GM12878 (cell line): ENCODE data around the gene LGALS8. TPM values are rescaled to one million over a fixed set of nuclear protein-coding genes. Genes with fewer than 3 reads are reported as not detected.

Experiments used
- ATAC-seq: fragments of 200-7000 bp; cut with Tn5 transposase; 3 replicates; pipeline ENCODE4 v1.9.1; 2020; ENCODE audit warnings: mild to moderate bottlenecking, moderate library complexity
- BruUV-seq: library from RNA; stranded (reverse); fragments of 400-500 nt; replicated peaks from 2 replicates; lab custom pipeline; 2021; lab: Mats Ljungman, UMichigan
- CTCF ChIA-PET: fragments of 300-600 bp; sonication (Branson Sonifier 250); formaldehyde crosslinking; extraction: SDS; loops from one replicate; lab custom pipeline; 2021; ENCODE audit warnings: inconsistent platforms; lab: Yijun Ruan, JAX
- POLR2A ChIA-PET: fragments of 350-600 bp; formaldehyde crosslinking; extraction: SDS; loops from one replicate; lab custom pipeline; 2021; ENCODE audit warnings: inconsistent platforms; lab: Charles Lee
- RAD21 ChIA-PET: fragments of 300-600 bp; sonication (Branson Sonifier 250); formaldehyde crosslinking; loops from one replicate; lab custom pipeline; 2023; ENCODE audit warnings: antibody characterized with exemption; ENCODE audit not compliant: unreplicated experiment; lab: Charles Lee
- SMC1A ChIA-PET: fragments of 300-600 bp; sonication (Branson Sonifier 250); formaldehyde crosslinking; loops from one replicate; lab custom pipeline; 2023; ENCODE audit not compliant: unreplicated experiment, uncharacterized antibody; lab: Charles Lee
- DNase-seq: peaks from one replicate; pipeline ENCODE4 v3.0.0-alpha.2; 2011; ENCODE audit warnings: low read depth, low spot score
- FAIRE-seq: peaks from 3 replicates; lab custom pipeline; 2011; peaks lifted over from hg19 to GRCh38; lab: Jason Lieb, UNC
- H2AFZ ChIP-seq: 2 replicates; pipeline ENCODE4 v1.6.0; 2011; ENCODE audit warnings: low read depth, low read length, control low read depth; ENCODE audit not compliant: control insufficient read depth
- H3K27ac ChIP-seq: 2 replicates; pipeline ENCODE4 v1.5.1; 2011; ENCODE audit warnings: control low read depth; ENCODE audit not compliant: control insufficient read depth, insufficient read depth
- H3K27me3 ChIP-seq, 2 experiments: replicated peaks in 1 of 2; 2 replicates each; pipeline versions ENCODE4 v1.6.0 to v1.6.1; 2011; ENCODE audit warnings: low read length in 1 of 2; ENCODE audit not compliant: control insufficient read depth in 2 of 2, insufficient read depth in 2 of 2
- H3K36me3 ChIP-seq, 2 experiments: 2 replicates each; pipeline ENCODE4 v1.5.1; 2011; ENCODE audit warnings: low read length in 1 of 2; ENCODE audit not compliant: control insufficient read depth in 2 of 2, insufficient read depth in 2 of 2
- H3K4me1 ChIP-seq: 2 replicates; pipeline ENCODE4 v1.6.1; 2011; ENCODE audit warnings: mild to moderate bottlenecking, low read length, moderate library complexity, mixed read lengths; ENCODE audit not compliant: control insufficient read depth, insufficient read depth
- H3K4me2 ChIP-seq: 2 replicates; pipeline ENCODE4 v1.6.0; 2011; ENCODE audit warnings: control low read depth; ENCODE audit not compliant: control insufficient read depth, insufficient read depth
- H3K4me3 ChIP-seq: fragments of 200-600 bp; sonication (generic); 2 replicates; pipeline ENCODE4 v1.5.1; 2016
- H3K79me2 ChIP-seq: 2 replicates; pipeline ENCODE4 v1.6.0; 2011; ENCODE audit warnings: low read length; ENCODE audit not compliant: control insufficient read depth, insufficient read depth
- H3K9ac ChIP-seq: 2 replicates; pipeline ENCODE4 v1.8.0; 2011; ENCODE audit warnings: low read length, control low read depth, mixed read lengths; ENCODE audit not compliant: control insufficient read depth, insufficient read depth
- H3K9me3 ChIP-seq: replicated peaks from 3 replicates; pipeline ENCODE4 v1.5.1; 2011; ENCODE audit warnings: mild to moderate bottlenecking, low read length; ENCODE audit not compliant: control insufficient read depth, insufficient read depth
- H4K20me1 ChIP-seq: 2 replicates; pipeline ENCODE4 v1.6.0; 2011; ENCODE audit not compliant: control insufficient read depth, insufficient read depth
- BACH1 ChIP-seq: fragments of 450-650 bp; IDR thresholded peaks from 2 replicates; pipeline ENCODE4 v1.6.1; 2017; ENCODE audit warnings: mild to moderate bottlenecking, borderline replicate concordance
- FOXM1 ChIP-seq: IDR thresholded peaks from 2 replicates; pipeline ENCODE4 v1.6.1; 2012; ENCODE audit warnings: low read depth, mild to moderate bottlenecking, inconsistent platforms, low read length, moderate library complexity
- IRF3 ChIP-seq: fragments of 450-650 bp; IDR thresholded peaks from 2 replicates; pipeline ENCODE4 v1.6.1; 2014; ENCODE audit warnings: mild to moderate bottlenecking
- IRF5 ChIP-seq: fragments of 450-650 bp; IDR thresholded peaks from 2 replicates; pipeline ENCODE4 v1.6.1; 2017; ENCODE audit warnings: borderline replicate concordance
- KDM1A ChIP-seq: fragments of 200-600 bp; sonication (generic); IDR thresholded peaks from 2 replicates; pipeline ENCODE4 v1.6.1; 2016; ENCODE audit warnings: borderline replicate concordance
- MTA3 ChIP-seq: IDR thresholded peaks from 2 replicates; pipeline ENCODE4 v1.6.1; 2012; ENCODE audit warnings: low read length, inconsistent platforms, borderline replicate concordance
- MYB ChIP-seq: fragments of 150-350 bp; IDR thresholded peaks from 2 replicates; pipeline ENCODE4 v1.6.1; 2014; ENCODE audit warnings: mild to moderate bottlenecking, low read depth, low read length, borderline replicate concordance
- NFIC ChIP-seq: IDR thresholded peaks from 2 replicates; pipeline ENCODE4 v1.6.1; 2012; ENCODE audit warnings: low read depth, mild to moderate bottlenecking, inconsistent platforms, low read length, moderate library complexity
- NR2C2 ChIP-seq: IDR thresholded peaks from 2 replicates; pipeline ENCODE4 v1.6.1; 2011; ENCODE audit warnings: borderline replicate concordance, low read depth; ENCODE audit not compliant: control insufficient read depth, insufficient read length
- SIN3A ChIP-seq: IDR thresholded peaks from 2 replicates; pipeline ENCODE4 v1.6.1; 2012; ENCODE audit warnings: low read depth, low read length, improper control_type of control experiment
- SMAD1 ChIP-seq: fragments of 450-650 bp; IDR thresholded peaks from 2 replicates; pipeline ENCODE4 v1.6.1; 2018; ENCODE audit warnings: mild to moderate bottlenecking, low read depth; ENCODE audit not compliant: partially characterized antibody
- SPI1 ChIP-seq: IDR thresholded peaks from 2 replicates; pipeline ENCODE4 v1.6.1; 2011; ENCODE audit warnings: low read depth, mild to moderate bottlenecking, low read length, moderate library complexity, borderline replicate concordance; ENCODE audit not compliant: insufficient read depth
- SREBF2 ChIP-seq: IDR thresholded peaks from 2 replicates; pipeline ENCODE4 v1.6.1; 2012; ENCODE audit warnings: mild to moderate bottlenecking, low read length
- STAT3 ChIP-seq: IDR thresholded peaks from 2 replicates; pipeline ENCODE4 v1.6.1; 2011; ENCODE audit warnings: low read depth, low read length, improper control_type of control experiment
- WGBS: methylation state at CpG from one replicate; pipeline ENCODE4 v1.1.6; 2016; ENCODE audit warnings: low lambda C conversion rate; ENCODE audit not compliant: insufficient replicate concordance, insufficient coverage; ENCODE audit errors: missing lambda C conversion rate; 5-methylcytosine and 5-hydroxymethylcytosine counted together
- in situ Hi-C: fragments of 300-500 bp; cut with MboI; formaldehyde crosslinking; loops from 9 replicates; pipeline ENCODE4 v1.14.3; 2018; ENCODE audit warnings: mixed read lengths
- intact Hi-C: fragments of 100-400 bp; cut with micrococcal nuclease; formaldehyde crosslinking; loops from one replicate; pipeline ENCODE4 v1.14.2; 2022; ENCODE audit not compliant: unreplicated experiment
- polyA plus RNA-seq, 11 experiments: library from polyadenylated mRNA; depleted of rRNA in 4 of 11; unstranded in 6 of 11; stranded (reverse) in 5 of 11; fragments of >200 nt; fragmentation: Nextera tagmentation in 4 of 11; fragmentation: Illumina TruSeq in 1 of 11; extraction: Ambion mirVana in 4 of 11; extraction: Trizol in 1 of 11; gene quantifications; 1 replicate in 1 of 11; 2 replicates in 10 of 11; pipeline versions ENCODE4 v1.2.1 to v1.2.3, GENCODE V29; 2011 to 2016; ENCODE audit warnings: inconsistent platforms in 2 of 11, missing spikeins in 2 of 11, low read depth in 1 of 11
- total RNA-seq, 4 experiments: library from RNA; depleted of rRNA in 3 of 4; stranded (reverse); fragments of >200 nt in 3 of 4; fragmentation: Illumina TruSeq in 1 of 4; extraction: Trizol in 1 of 4; gene quantifications; 2 replicates each; pipeline versions ENCODE4 v1.2.1 to v1.2.3, GENCODE V29; 2013 to 2021
- TF ChIP-seq, protein P1 (sequence below): fragments of 450-650 bp; IDR thresholded peaks from 2 replicates; pipeline ENCODE4 v1.6.1; 2017; ENCODE audit warnings: mild to moderate bottlenecking
- TF ChIP-seq, protein P2 (sequence below): fragments of 450-650 bp; IDR thresholded peaks from 2 replicates; pipeline ENCODE4 v1.6.1; 2018; ENCODE audit warnings: mild to moderate bottlenecking, low read depth, moderate library complexity; ENCODE audit not compliant: partially characterized antibody
- TF ChIP-seq, protein P3 (sequence below): IDR thresholded peaks from 2 replicates; pipeline ENCODE4 v1.6.1; 2011; ENCODE audit warnings: borderline replicate concordance, low read depth, mild to moderate bottlenecking, moderate library complexity, mixed read lengths, low read length; ENCODE audit not compliant: insufficient read depth; ENCODE audit errors: extremely low read length

LGALS8 gene
- total and polyA plus RNA-seq, 10 of the 15 experiments (the other 5 are each of a cell fraction or from before 2014, with no cell fraction given), result 15.4 to 86.5 (median 19.2) TPM

DNA sequence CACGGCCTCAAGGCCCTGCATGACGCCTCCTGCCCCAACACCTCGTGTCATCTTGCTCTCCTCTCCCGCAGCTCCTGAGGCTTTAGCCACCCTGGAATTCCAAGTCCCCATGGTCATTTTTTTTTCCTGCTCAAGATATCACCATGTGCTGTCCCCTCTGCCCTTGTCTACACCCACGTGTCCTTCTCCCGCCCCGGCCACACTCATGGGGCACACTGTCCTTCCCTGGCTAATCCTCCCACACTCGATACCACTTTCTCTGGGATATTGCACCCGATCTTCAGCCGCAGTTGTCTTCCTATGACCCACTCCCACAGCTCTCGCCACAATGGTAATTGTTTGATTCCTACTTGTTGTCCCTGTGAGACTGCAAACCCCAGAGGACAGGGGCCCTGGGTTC, 29.7 kb upstream of the LGALS8 start:
- SMC1A ChIA-PET, result no interaction called here
- intact Hi-C loops (no loop called here), in situ Hi-C loops (loop anchor here (5.0 kb wide), 1 partner anchor 382 kb away; no protein-coding TSS in a partner anchor)
- Histone ChIP-seq H2AFZ (no peak overlapping the region), H3K9ac (no peak overlapping the region), H3K4me3 (no peak overlapping the region), H3K79me2 (no peaks in the 10 kb centered on the region), H3K4me2 (no peak overlapping the region), H3K27me3 (0 out of 4 replicates have a peak, but pooled peaks cover 0 to 3% of the 10 kb centered on the region in 2 experiments), H3K36me3 (no peaks in the 10 kb centered on the region), H3K9me3 (no peaks in the 10 kb centered on the region), H3K4me1 (no peaks in the 10 kb centered on the region), H4K20me1 (no peaks in the 10 kb centered on the region), H3K27ac (no peak overlapping the region)
- no TSS peak for BruUV-seq
- FAIRE-seq (no peak), ATAC-seq (no peak), DNase-seq (no peak)
- 71% methylated on average over 11 of the region's 11 CpGs for whole genome bisulfite sequencing
- CTCF ChIA-PET, result no interaction called here
- no peak for TF ChIP-seq KDM1A
- TF ChIP-seq SPI1, result no peak
- TF ChIP-seq FOXM1, result no peak
- TF ChIP-seq, protein P1, sequence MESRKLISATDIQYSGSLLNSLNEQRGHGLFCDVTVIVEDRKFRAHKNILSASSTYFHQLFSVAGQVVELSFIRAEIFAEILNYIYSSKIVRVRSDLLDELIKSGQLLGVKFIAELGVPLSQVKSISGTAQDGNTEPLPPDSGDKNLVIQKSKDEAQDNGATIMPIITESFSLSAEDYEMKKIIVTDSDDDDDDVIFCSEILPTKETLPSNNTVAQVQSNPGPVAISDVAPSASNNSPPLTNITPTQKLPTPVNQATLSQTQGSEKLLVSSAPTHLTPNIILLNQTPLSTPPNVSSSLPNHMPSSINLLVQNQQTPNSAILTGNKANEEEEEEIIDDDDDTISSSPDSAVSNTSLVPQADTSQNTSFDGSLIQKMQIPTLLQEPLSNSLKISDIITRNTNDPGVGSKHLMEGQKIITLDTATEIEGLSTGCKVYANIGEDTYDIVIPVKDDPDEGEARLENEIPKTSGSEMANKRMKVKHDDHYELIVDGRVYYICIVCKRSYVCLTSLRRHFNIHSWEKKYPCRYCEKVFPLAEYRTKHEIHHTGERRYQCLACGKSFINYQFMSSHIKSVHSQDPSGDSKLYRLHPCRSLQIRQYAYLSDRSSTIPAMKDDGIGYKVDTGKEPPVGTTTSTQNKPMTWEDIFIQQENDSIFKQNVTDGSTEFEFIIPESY, result no peak
- no peak for TF ChIP-seq SIN3A
- no peak for TF ChIP-seq MTA3
- TF ChIP-seq SREBF2, result no peak
- TF ChIP-seq NFIC, result no peak
- TF ChIP-seq, protein P2, sequence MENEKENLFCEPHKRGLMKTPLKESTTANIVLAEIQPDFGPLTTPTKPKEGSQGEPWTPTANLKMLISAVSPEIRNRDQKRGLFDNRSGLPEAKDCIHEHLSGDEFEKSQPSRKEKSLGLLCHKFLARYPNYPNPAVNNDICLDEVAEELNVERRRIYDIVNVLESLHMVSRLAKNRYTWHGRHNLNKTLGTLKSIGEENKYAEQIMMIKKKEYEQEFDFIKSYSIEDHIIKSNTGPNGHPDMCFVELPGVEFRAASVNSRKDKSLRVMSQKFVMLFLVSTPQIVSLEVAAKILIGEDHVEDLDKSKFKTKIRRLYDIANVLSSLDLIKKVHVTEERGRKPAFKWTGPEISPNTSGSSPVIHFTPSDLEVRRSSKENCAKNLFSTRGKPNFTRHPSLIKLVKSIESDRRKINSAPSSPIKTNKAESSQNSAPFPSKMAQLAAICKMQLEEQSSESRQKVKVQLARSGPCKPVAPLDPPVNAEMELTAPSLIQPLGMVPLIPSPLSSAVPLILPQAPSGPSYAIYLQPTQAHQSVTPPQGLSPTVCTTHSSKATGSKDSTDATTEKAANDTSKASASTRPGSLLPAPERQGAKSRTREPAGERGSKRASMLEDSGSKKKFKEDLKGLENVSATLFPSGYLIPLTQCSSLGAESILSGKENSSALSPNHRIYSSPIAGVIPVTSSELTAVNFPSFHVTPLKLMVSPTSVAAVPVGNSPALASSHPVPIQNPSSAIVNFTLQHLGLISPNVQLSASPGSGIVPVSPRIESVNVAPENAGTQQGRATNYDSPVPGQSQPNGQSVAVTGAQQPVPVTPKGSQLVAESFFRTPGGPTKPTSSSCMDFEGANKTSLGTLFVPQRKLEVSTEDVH, result no peak
- no peak for TF ChIP-seq NR2C2
- TF ChIP-seq, protein P3, sequence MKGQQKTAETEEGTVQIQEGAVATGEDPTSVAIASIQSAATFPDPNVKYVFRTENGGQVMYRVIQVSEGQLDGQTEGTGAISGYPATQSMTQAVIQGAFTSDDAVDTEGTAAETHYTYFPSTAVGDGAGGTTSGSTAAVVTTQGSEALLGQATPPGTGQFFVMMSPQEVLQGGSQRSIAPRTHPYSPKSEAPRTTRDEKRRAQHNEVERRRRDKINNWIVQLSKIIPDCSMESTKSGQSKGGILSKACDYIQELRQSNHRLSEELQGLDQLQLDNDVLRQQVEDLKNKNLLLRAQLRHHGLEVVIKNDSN, result no peak
- no peak for TF ChIP-seq IRF5
- no peak for TF ChIP-seq BACH1
- TF ChIP-seq MYB, result no peak
- no peak for TF ChIP-seq STAT3
- TF ChIP-seq IRF3, result no peak
- no peak for TF ChIP-seq SMAD1
- RAD21 ChIA-PET, result no interaction called here
- POLR2A ChIA-PET, result no interaction called here
